ENCODE data around the gene CD36.

The CD36 gene

GRCh38 chr7:80600046-80600445 is 38.4 kb upstream of the CD36 start:
- Histone ChIP-seq H3K9me3 (ENCODE audit: control insufficient read depth, insufficient read depth, low read depth, low read length) (no peaks in the 10 kb centered on the region), H3K4me1 (ENCODE audit: control insufficient read depth, insufficient read depth, low read length) (no peaks in the 10 kb centered on the region), H3K4me3 (ENCODE audit: low read depth, low read length) (no peak overlapping the region), H3K36me3 (ENCODE audit: control insufficient read depth in 2 of 2, insufficient read depth in 1 of 2, low read length in 2 of 2) (no peaks in the 10 kb centered on the region), H3K27ac (ENCODE audit: extremely low read depth, low read depth, low read length) (no peak overlapping the region)
- ChIA-PET CTCF (no interaction called here), POLR2A (no interaction called here)
- no peak for TF ChIP-seq ZNF416 (tag by site-specific recombination; IDR thresholded peaks at IDR 0.05)
- no peak for TF ChIP-seq SP3 (tag by site-specific recombination; IDR thresholded peaks at IDR 0.05)
- TF ChIP-seq ZNF274 (IDR thresholded peaks at IDR 0.05; ENCODE audit: low read length) = no peak
- no peak for TF ChIP-seq ZNF274 (tag by site-specific recombination; IDR thresholded peaks at IDR 0.05; ENCODE audit: borderline replicate concordance)
- no peak for TF ChIP-seq ZNF23 (tag by site-specific recombination; IDR thresholded peaks at IDR 0.05; ENCODE audit: borderline replicate concordance)
- TF ChIP-seq ZNF785 (tag by site-specific recombination; IDR thresholded peaks at IDR 0.05) = no peak
- no peak for TF ChIP-seq ZBTB6 (tag by site-specific recombination; IDR thresholded peaks at IDR 0.05)
- no peak for TF ChIP-seq ZNF214 (tag by site-specific recombination; IDR thresholded peaks at IDR 0.05; ENCODE audit: borderline replicate concordance)
- TF ChIP-seq ZNF48 (tag by site-specific recombination; IDR thresholded peaks at IDR 0.05) = no peak
- TF ChIP-seq ZNF24 (tag by site-specific recombination; IDR thresholded peaks at IDR 0.05) = no peak
- TF ChIP-seq ZNF777 (tag by site-specific recombination; IDR thresholded peaks at IDR 0.05; ENCODE audit: borderline replicate concordance) = no peak
- no peak for TF ChIP-seq ZXDB (tag by site-specific recombination; IDR thresholded peaks at IDR 0.05)
- TF ChIP-seq ZNF221 (tag by site-specific recombination; IDR thresholded peaks at IDR 0.05; ENCODE audit: borderline replicate concordance) = no peak
- no peak for TF ChIP-seq KLF16 (tag by site-specific recombination; IDR thresholded peaks at IDR 0.05)
- no peak for TF ChIP-seq ZFP69B (tag by site-specific recombination; IDR thresholded peaks at IDR 0.05)
- TF ChIP-seq ZNF561 (tag by site-specific recombination; IDR thresholded peaks at IDR 0.05; ENCODE audit: borderline replicate concordance) = no peak

GRCh38 chr7:80601999-80602398 is 36.4 kb upstream of the CD36 start:
- Histone ChIP-seq H3K4me1 (ENCODE audit: control insufficient read depth, insufficient read depth, low read length) (no peaks in the 10 kb centered on the region), H3K27ac (ENCODE audit: extremely low read depth, low read depth, low read length) (no peak overlapping the region), H3K9me3 (ENCODE audit: control insufficient read depth, insufficient read depth, low read depth, low read length) (no peaks in the 10 kb centered on the region), H3K4me3 (ENCODE audit: low read depth, low read length) (no peak overlapping the region), H3K36me3 (ENCODE audit: control insufficient read depth in 2 of 2, insufficient read depth in 1 of 2, low read length in 2 of 2) (no peaks in the 10 kb centered on the region)
- CTCF ChIA-PET = no interaction called here
- no peak for TF ChIP-seq ZNF311 (tag by site-specific recombination; IDR thresholded peaks at IDR 0.05; ENCODE audit: borderline replicate concordance)
- no peak for TF ChIP-seq ZNF747 (tag by site-specific recombination; IDR thresholded peaks at IDR 0.05)
- TF ChIP-seq ZBTB48 (tag by site-specific recombination; IDR thresholded peaks at IDR 0.05) = no peak
- no peak for TF ChIP-seq ZNF624 (tag by site-specific recombination; IDR thresholded peaks at IDR 0.05)
- TF ChIP-seq ZNF10 (tag by site-specific recombination; IDR thresholded peaks at IDR 0.05) = no peak
- TF ChIP-seq ZNF610 (tag by site-specific recombination; IDR thresholded peaks at IDR 0.05; ENCODE audit: borderline replicate concordance) = no peak
- no peak for TF ChIP-seq ZNF248 (tag by site-specific recombination; IDR thresholded peaks at IDR 0.05)
- TF ChIP-seq ZNF16 (tag by site-specific recombination; IDR thresholded peaks at IDR 0.05; ENCODE audit: low read depth) = no peak
- TF ChIP-seq ZNF341 (tag by site-specific recombination; IDR thresholded peaks at IDR 0.05; ENCODE audit: low read depth) = no peak
- TF ChIP-seq ZNF521 (tag by site-specific recombination; IDR thresholded peaks at IDR 0.05) = no peak
- no peak for TF ChIP-seq ZBTB44 (tag by site-specific recombination; IDR thresholded peaks at IDR 0.05)
- TF ChIP-seq ZBTB26 (tag by site-specific recombination; optimal IDR thresholded peaks at IDR 0.05) = no peak
- POLR2A ChIA-PET = no interaction called here
